ENCODE measurements around the gene CABLES2. TPM values are rescaled to one million over a fixed set of nuclear protein-coding genes. Genes with fewer than 3 reads are reported as not detected.

CABLES2 gene
- total and polyA plus RNA-seq, 2 donors (not counting 3 experiments of a cell fraction or from before 2014, with no cell fraction given): 7.8 to 9.9 TPM

DNA sequence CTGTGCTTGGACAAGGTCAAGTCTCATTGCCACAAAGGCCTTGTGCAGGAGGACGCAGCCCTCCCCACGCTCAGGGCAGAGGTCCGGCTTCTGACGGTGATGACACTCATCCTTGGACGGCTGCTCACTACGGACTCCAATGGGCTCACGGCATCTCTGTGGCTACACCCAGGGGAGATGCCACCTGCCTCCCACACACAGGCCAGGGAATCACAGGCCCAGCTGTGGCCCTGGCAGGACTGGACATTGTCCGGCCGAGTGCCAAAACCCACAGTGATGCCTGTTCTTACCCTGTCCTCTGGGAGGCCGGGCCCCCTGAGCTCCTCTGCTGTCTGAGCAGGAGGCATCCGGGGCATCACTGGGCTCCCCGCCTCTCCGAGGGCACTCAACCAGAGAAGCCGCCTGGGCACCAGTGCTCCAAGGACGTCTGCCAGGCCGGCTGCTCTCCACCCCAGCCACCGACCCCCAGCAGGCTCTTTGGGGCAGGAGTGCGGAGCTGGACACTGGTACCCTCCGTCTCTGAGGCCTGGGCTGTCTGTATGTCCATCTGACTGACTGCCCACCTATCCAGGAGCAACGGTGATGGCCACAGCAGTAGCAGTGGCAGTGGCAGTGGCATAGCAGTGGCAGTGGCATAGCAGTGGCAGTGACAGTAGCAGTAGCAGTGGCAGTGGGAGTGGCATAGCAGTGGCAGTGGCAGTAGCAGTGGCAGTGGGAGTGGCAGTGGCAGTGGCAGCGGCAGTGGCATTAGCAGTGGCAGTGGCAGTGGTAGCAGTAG lies 18.4 kb upstream of the CABLES2 start:
- Histone ChIP-seq H3K36me3 (ENCODE audit: control insufficient read depth in 2 of 2, extremely low read depth in 1 of 2, insufficient read depth in 2 of 2, low read length in 2 of 2) (no peaks in the 10 kb centered on the region), H3K79me2 (ENCODE audit: control insufficient read depth, insufficient read depth, low read length) (no peaks in the 10 kb centered on the region), H4K20me1 (replicated peaks; ENCODE audit: control insufficient read depth, extremely low read depth, insufficient read depth, low read length) (no peaks in the 10 kb centered on the region), H3K27me3 (ENCODE audit: control insufficient read depth in 2 of 2, insufficient read depth in 2 of 2, low read length in 2 of 2) (no peaks in the 10 kb centered on the region), H3K4me3 (replicated peaks in 1 of 3; ENCODE audit: insufficient read depth in 1 of 3, low read depth in 1 of 3, low read length in 3 of 3) (no peak overlapping the region), H3K9me3 (replicated peaks; ENCODE audit: control insufficient read depth, insufficient read depth, low read length) (no peaks in the 10 kb centered on the region), H3K27ac (ENCODE audit: insufficient read depth, low read depth, low read length) (no peak overlapping the region), H3K9ac (replicated peaks; ENCODE audit: extremely low read depth, insufficient read depth, low read length) (no peak overlapping the region), H3K4me2 (ENCODE audit: insufficient read depth, low read length) (no peak overlapping the region), H2AFZ (ENCODE audit: low read depth, low read length) (no peak overlapping the region), H3K4me1 (ENCODE audit: control insufficient read depth, extremely low read depth, insufficient read depth, low read length) (no peaks in the 10 kb centered on the region), H3K9me1 (replicated peaks; ENCODE audit: control insufficient read depth, extremely low read depth, insufficient read depth, low read length) (no peaks in the 10 kb centered on the region)
- FAIRE-seq (no peak), DNase-seq (ENCODE audit: low read depth, low spot score) (no peak)
- ChIA-PET POLR2A (no interaction called here), CTCF (no interaction called here)
- no peak for TF ChIP-seq FOS (IDR thresholded peaks at IDR 0.05; ENCODE audit: borderline replicate concordance, insufficient read depth, low read length)
- BruUV-seq (replicated peaks): no TSS peak
- intact Hi-C loops (cut with micrococcal nuclease): no loop called here
- dilution Hi-C loops (cut with MboI; ENCODE audit: extremely low pct_ligation_motif_present, low sequenced_read_pairs): no loop called here

DNA sequence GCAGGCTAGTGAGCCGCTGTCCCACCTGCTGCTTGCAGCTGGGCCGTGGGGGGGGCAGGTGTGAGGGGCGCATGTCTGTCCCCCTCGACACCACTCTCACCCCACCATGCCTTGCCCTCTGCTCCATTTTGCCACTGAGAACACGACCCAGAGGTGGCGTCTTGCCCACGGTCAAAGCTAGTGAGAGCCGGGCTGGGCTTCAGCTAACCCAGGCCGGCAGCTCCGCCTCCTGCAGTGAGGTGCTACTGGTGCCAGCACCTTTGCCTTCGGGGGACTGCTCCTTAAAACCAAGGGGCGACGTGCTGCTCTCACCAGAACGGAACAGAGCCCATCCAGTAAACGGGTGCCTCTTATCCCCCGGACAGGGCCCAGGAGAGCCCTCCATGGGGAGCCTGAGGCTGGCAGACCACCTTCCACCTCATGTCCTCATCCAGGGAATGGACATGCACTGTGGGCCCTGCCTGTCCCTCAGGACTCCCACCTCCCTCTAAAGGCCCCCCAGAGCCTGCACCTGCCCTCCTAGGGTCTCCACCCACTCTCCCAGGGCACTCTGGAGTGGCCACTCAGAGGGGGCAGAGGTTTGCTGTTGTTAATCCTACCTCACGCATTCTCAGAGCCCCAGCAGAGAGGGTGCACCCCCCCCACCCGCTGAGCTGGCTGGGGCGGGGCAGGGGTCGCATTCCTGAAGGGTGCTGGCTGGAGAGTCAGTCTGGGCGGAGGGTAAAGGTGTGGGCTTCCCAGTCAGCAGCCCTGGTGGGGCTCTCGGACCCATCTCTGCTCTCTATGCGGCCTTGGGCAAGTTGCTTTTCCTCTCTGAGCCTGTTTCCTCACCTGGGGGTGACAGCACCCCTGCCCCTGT lies 17.4 kb upstream of the CABLES2 start:
- no peak overlapping the region for H3K4me2 ChIP-seq (ENCODE audit: insufficient read depth, low read length)
- DNase-seq (ENCODE audit: low read depth, low spot score) (no peak), FAIRE-seq (no peak)
- TF ChIP-seq POLR2AphosphoS5 (IDR thresholded peaks at IDR 0.05; ENCODE audit: insufficient read depth, low read depth, low read length) (no peak), JUN (IDR thresholded peaks at IDR 0.05; ENCODE audit: borderline replicate concordance, insufficient read depth, insufficient read length, low read depth) (no peak), EZH2 (IDR thresholded peaks at IDR 0.05; ENCODE audit: borderline replicate concordance, low read depth, low read length, severe bottlenecking) (no peak), CTCF (IDR thresholded peaks at IDR 0.05; ENCODE audit: extremely low read depth in 1 of 2, insufficient read depth in 1 of 2, low read depth in 1 of 2, low read length in 2 of 2) (no peak), MYC (IDR thresholded peaks at IDR 0.05; ENCODE audit: low read depth, low read length) (no peak), POLR2A (IDR thresholded peaks at IDR 0.05; ENCODE audit: low read depth, low read length) (no peak), FOS (IDR thresholded peaks at IDR 0.05; ENCODE audit: borderline replicate concordance, insufficient read depth, low read length) (no peak), GATA2 (IDR thresholded peaks at IDR 0.05; ENCODE audit: insufficient read depth, insufficient read length, low read depth, low read length) (no peak)
- TF ChIP-seq, protein P1, sequence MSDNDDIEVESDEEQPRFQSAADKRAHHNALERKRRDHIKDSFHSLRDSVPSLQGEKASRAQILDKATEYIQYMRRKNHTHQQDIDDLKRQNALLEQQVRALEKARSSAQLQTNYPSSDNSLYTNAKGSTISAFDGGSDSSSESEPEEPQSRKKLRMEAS (IDR thresholded peaks at IDR 0.05; ENCODE audit: insufficient read depth, insufficient read length): no peak
- BruUV-seq (replicated peaks): no TSS peak
- no peak overlapping the region for H3K4me3 ChIP-seq (replicated peaks in 1 of 3; ENCODE audit: insufficient read depth in 1 of 3, low read depth in 1 of 3, low read length in 3 of 3)
- dilution Hi-C loops (cut with MboI; ENCODE audit: extremely low pct_ligation_motif_present, low sequenced_read_pairs) (no loop called here), intact Hi-C loops (cut with micrococcal nuclease) (no loop called here)
- ChIA-PET CTCF (no interaction called here), POLR2A (no interaction called here)
- no peaks in the 10 kb centered on the region for H4K20me1 ChIP-seq (replicated peaks; ENCODE audit: control insufficient read depth, extremely low read depth, insufficient read depth, low read length)
- H3K4me1 ChIP-seq (ENCODE audit: control insufficient read depth, extremely low read depth, insufficient read depth, low read length): no peaks in the 10 kb centered on the region
- H3K27ac ChIP-seq (ENCODE audit: insufficient read depth, low read depth, low read length): no peak overlapping the region
- H3K36me3 ChIP-seq (ENCODE audit: control insufficient read depth in 2 of 2, extremely low read depth in 1 of 2, insufficient read depth in 2 of 2, low read length in 2 of 2): no peaks in the 10 kb centered on the region
- H3K79me2 ChIP-seq (ENCODE audit: control insufficient read depth, insufficient read depth, low read length): no peaks in the 10 kb centered on the region
- no peaks in the 10 kb centered on the region for H3K9me1 ChIP-seq (replicated peaks; ENCODE audit: control insufficient read depth, extremely low read depth, insufficient read depth, low read length)
- H2AFZ ChIP-seq (ENCODE audit: low read depth, low read length): no peak overlapping the region
- H3K9ac ChIP-seq (replicated peaks; ENCODE audit: extremely low read depth, insufficient read depth, low read length): no peak overlapping the region
- H3K9me3 ChIP-seq (replicated peaks; ENCODE audit: control insufficient read depth, insufficient read depth, low read length): no peaks in the 10 kb centered on the region
- H3K27me3 ChIP-seq (ENCODE audit: control insufficient read depth in 2 of 2, insufficient read depth in 2 of 2, low read length in 2 of 2): no peaks in the 10 kb centered on the region
